PC-9 (cell line): ENCODE results near the gene CLC.

ENCODE experiments used
- CTCF ChIP-seq: fragments of 200-600 bp; sonication (generic); conservative IDR thresholded peaks from 2 replicates; pipeline ENCODE4 v1.6.1; 2017; ENCODE audit warnings: mixed run types, antibody characterized with exemption, mild to moderate bottlenecking, moderate library complexity
- EZH2 ChIP-seq: fragments of 200-600 bp; sonication (generic); IDR thresholded peaks from 2 replicates; pipeline ENCODE4 v1.8.0; 2017; ENCODE audit warnings: antibody characterized with exemption, low read depth

- TF ChIP-seq CTCF (no peak), EZH2 (no peak)
Measured at GRCh38 chr19:39695759-39696158, 42.1 kb downstream of the CLC start.
